OCI-LY1 (cell line): Measurements from ENCODE around the gene PCDHGA11.
"Not testable (repeated sequence)": the region's sequence is repeated elsewhere in the genome, so short reads cannot be mapped to it uniquely, and the experiment has no call there.

Source experiments
- EZH2 ChIP-seq: fragments of 200-600 bp; sonication (generic), shearing (Covaris generic); IDR thresholded peaks from 2 replicates; pipeline ENCODE4 v1.8.0; 2017; ENCODE audit warnings: borderline replicate concordance, mixed run types, mild to moderate bottlenecking, antibody characterized with exemption, low read length, moderate library complexity, mixed read lengths
- TF ChIP-seq, protein P1 (sequence below): fragments of 200-600 bp; sonication (generic), shearing (Covaris generic); IDR thresholded peaks from 2 replicates; pipeline ENCODE4 v1.5.1; 2017; ENCODE audit warnings: mild to moderate bottlenecking, antibody characterized with exemption, low read length, moderate library complexity, mixed read lengths

DNA sequence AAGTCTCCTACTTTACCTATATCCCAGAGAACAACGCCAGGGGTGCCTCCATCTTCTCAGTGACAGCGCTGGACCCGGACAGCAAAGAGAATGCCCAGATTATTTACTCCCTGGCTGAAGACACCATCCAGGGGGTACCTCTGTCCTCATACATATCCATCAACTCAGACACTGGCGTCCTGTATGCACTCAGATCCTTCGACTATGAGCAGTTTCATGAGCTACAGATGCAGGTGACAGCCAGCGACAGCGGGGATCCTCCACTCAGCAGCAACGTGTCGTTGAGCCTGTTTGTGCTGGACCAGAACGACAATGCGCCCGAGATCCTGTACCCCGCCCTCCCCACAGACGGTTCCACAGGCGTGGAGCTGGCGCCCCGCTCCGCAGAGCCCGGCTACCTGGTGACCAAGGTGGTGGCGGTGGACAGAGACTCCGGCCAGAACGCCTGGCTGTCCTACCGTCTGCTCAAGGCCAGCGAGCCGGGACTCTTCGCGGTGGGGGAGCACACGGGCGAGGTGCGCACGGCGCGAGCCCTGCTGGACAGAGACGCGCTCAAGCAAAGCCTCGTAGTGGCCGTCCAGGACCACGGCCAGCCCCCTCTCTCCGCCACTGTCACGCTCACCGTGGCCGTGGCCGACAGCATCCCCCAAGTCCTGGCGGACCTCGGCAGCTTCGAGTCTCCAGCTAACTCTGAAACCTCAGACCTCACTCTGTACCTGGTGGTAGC lies 6.1 kb upstream of the PCDHGA11 start:
- TF ChIP-seq, protein P1, sequence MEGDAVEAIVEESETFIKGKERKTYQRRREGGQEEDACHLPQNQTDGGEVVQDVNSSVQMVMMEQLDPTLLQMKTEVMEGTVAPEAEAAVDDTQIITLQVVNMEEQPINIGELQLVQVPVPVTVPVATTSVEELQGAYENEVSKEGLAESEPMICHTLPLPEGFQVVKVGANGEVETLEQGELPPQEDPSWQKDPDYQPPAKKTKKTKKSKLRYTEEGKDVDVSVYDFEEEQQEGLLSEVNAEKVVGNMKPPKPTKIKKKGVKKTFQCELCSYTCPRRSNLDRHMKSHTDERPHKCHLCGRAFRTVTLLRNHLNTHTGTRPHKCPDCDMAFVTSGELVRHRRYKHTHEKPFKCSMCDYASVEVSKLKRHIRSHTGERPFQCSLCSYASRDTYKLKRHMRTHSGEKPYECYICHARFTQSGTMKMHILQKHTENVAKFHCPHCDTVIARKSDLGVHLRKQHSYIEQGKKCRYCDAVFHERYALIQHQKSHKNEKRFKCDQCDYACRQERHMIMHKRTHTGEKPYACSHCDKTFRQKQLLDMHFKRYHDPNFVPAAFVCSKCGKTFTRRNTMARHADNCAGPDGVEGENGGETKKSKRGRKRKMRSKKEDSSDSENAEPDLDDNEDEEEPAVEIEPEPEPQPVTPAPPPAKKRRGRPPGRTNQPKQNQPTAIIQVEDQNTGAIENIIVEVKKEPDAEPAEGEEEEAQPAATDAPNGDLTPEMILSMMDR = not testable (repeated sequence)
- not testable (repeated sequence) for TF ChIP-seq EZH2
